ENCODE data around the gene GRAP2. TPM values are rescaled to one million over a fixed set of nuclear protein-coding genes. Genes with fewer than 3 reads are reported as not detected.

Gene GRAP2
- total and polyA plus RNA-seq, 2 of the 8 experiments (the other 6 are each of a cell fraction or from before 2014, with no cell fraction given): 0.08 TPM; not detected in 1

DNA sequence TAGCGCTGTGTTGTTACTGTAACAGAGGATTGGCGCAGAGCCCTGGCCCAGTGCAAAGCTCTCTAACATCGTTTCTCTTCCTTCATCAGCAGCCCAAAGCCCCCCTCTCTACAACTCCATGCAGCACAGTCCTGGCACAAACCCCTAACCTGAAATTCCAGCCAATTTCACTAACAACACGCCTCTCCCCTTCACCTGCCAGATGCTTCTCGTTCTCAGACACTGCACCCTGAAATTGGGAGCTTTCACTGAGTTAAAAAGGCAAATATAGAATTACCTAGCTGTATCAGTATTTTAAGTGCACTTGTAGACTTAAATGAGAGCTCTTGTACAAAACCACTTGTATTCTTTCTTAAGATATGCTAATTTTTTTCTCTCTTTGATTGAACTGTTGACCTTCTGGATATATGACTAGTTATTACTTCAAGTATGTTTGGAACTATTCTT is 16.3 kb downstream of the GRAP2 start (continued):
- TF ChIP-seq, protein P1, sequence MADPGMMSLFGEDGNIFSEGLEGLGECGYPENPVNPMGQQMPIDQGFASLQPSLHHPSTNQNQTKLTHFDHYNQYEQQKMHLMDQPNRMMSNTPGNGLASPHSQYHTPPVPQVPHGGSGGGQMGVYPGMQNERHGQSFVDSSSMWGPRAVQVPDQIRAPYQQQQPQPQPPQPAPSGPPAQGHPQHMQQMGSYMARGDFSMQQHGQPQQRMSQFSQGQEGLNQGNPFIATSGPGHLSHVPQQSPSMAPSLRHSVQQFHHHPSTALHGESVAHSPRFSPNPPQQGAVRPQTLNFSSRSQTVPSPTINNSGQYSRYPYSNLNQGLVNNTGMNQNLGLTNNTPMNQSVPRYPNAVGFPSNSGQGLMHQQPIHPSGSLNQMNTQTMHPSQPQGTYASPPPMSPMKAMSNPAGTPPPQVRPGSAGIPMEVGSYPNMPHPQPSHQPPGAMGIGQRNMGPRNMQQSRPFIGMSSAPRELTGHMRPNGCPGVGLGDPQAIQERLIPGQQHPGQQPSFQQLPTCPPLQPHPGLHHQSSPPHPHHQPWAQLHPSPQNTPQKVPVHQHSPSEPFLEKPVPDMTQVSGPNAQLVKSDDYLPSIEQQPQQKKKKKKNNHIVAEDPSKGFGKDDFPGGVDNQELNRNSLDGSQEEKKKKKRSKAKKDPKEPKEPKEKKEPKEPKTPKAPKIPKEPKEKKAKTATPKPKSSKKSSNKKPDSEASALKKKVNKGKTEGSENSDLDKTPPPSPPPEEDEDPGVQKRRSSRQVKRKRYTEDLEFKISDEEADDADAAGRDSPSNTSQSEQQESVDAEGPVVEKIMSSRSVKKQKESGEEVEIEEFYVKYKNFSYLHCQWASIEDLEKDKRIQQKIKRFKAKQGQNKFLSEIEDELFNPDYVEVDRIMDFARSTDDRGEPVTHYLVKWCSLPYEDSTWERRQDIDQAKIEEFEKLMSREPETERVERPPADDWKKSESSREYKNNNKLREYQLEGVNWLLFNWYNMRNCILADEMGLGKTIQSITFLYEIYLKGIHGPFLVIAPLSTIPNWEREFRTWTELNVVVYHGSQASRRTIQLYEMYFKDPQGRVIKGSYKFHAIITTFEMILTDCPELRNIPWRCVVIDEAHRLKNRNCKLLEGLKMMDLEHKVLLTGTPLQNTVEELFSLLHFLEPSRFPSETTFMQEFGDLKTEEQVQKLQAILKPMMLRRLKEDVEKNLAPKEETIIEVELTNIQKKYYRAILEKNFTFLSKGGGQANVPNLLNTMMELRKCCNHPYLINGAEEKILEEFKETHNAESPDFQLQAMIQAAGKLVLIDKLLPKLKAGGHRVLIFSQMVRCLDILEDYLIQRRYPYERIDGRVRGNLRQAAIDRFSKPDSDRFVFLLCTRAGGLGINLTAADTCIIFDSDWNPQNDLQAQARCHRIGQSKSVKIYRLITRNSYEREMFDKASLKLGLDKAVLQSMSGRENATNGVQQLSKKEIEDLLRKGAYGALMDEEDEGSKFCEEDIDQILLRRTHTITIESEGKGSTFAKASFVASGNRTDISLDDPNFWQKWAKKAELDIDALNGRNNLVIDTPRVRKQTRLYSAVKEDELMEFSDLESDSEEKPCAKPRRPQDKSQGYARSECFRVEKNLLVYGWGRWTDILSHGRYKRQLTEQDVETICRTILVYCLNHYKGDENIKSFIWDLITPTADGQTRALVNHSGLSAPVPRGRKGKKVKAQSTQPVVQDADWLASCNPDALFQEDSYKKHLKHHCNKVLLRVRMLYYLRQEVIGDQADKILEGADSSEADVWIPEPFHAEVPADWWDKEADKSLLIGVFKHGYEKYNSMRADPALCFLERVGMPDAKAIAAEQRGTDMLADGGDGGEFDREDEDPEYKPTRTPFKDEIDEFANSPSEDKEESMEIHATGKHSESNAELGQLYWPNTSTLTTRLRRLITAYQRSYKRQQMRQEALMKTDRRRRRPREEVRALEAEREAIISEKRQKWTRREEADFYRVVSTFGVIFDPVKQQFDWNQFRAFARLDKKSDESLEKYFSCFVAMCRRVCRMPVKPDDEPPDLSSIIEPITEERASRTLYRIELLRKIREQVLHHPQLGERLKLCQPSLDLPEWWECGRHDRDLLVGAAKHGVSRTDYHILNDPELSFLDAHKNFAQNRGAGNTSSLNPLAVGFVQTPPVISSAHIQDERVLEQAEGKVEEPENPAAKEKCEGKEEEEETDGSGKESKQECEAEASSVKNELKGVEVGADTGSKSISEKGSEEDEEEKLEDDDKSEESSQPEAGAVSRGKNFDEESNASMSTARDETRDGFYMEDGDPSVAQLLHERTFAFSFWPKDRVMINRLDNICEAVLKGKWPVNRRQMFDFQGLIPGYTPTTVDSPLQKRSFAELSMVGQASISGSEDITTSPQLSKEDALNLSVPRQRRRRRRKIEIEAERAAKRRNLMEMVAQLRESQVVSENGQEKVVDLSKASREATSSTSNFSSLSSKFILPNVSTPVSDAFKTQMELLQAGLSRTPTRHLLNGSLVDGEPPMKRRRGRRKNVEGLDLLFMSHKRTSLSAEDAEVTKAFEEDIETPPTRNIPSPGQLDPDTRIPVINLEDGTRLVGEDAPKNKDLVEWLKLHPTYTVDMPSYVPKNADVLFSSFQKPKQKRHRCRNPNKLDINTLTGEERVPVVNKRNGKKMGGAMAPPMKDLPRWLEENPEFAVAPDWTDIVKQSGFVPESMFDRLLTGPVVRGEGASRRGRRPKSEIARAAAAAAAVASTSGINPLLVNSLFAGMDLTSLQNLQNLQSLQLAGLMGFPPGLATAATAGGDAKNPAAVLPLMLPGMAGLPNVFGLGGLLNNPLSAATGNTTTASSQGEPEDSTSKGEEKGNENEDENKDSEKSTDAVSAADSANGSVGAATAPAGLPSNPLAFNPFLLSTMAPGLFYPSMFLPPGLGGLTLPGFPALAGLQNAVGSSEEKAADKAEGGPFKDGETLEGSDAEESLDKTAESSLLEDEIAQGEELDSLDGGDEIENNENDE (IDR thresholded peaks at IDR 0.05; ENCODE audit: insufficient replicate concordance, low read length): no peak
- TF ChIP-seq RNF2 (IDR thresholded peaks at IDR 0.05; ENCODE audit: borderline replicate concordance, low read depth, low read length, missing control alignments, poor library complexity, severe bottlenecking) (no peak), TCF12 (IDR thresholded peaks at IDR 0.05; ENCODE audit: low read depth, low read length) (no peak), ASH2L (IDR thresholded peaks at IDR 0.05; ENCODE audit: low read length) (no peak), CHD2 (IDR thresholded peaks at IDR 0.05; ENCODE audit: low read length) (no peak), ZNF274 (IDR thresholded peaks at IDR 0.05; ENCODE audit: borderline replicate concordance, extremely low read depth, low read length) (no peak), PHF8 (conservative IDR thresholded peaks at IDR 0.05; ENCODE audit: low read depth, low read length) (no peak), NANOG (IDR thresholded peaks at IDR 0.05; ENCODE audit: insufficient read depth, low read depth, low read length, poor library complexity, severe bottlenecking) (no peak)

Measured in H1 (cell line).